PC-3 (cell line): ENCODE data around the gene SUSD4. TPM values are rescaled to one million over a fixed set of nuclear protein-coding genes. Genes with fewer than 3 reads are reported as not detected.

Experiments
- ATAC-seq: fragments of 200-7000 bp; cut with Tn5 transposase; 2 replicates; pipeline ENCODE4 v1.9.1; 2020; ENCODE audit warnings: mild to moderate bottlenecking, moderate library complexity
- Bru-seq: library from RNA; stranded (reverse); fragments of 400-500 nt; gene quantifications from one replicate; lab custom pipeline; 2021; lab: Mats Ljungman, UMichigan
- BruChase-seq, 2 experiments: library from RNA; stranded (reverse); fragments of 400-500 nt; gene quantifications; one replicate each; lab custom pipeline; 2021; lab: Mats Ljungman, UMichigan
- BruUV-seq: library from RNA; stranded (reverse); fragments of 400-500 nt; replicated peaks from 2 replicates; lab custom pipeline; 2021; lab: Mats Ljungman, UMichigan
- CTCF ChIA-PET: fragments of 300-600 bp; sonication (Branson Sonifier 250); formaldehyde crosslinking; loops from one replicate; lab custom pipeline; 2022; ENCODE audit warnings: antibody characterized with exemption; lab: Charles Lee
- POLR2A ChIA-PET: fragments of 300-600 bp; sonication (Branson Sonifier 250); formaldehyde crosslinking; loops from one replicate; lab custom pipeline; 2022; ENCODE audit warnings: antibody characterized with exemption; ENCODE audit not compliant: unreplicated experiment; lab: Charles Lee
- DNase-seq: peaks from one replicate; pipeline ENCODE4 v3.0.0-alpha.2; 2015
- H2AFZ ChIP-seq: fragments of 300-600 bp; sonication (generic); 2 replicates; pipeline ENCODE4 v1.6.0; 2016; ENCODE audit warnings: antibody characterized with exemption, low read length
- H3F3A ChIP-seq: fragments of 300-600 bp; sonication (generic); one replicate; pipeline ENCODE4 v1.6.0; 2017; ENCODE audit warnings: antibody characterized with exemption, low read length, control low read depth, mild to moderate bottlenecking; ENCODE audit not compliant: unreplicated experiment
- H3K27ac ChIP-seq: fragments of 300-600 bp; sonication (generic); 2 replicates; pipeline ENCODE4 v1.5.1; 2016; ENCODE audit warnings: mild to moderate bottlenecking, low read length
- H3K27me3 ChIP-seq: fragments of 300-600 bp; sonication (generic); 2 replicates; pipeline ENCODE4 v1.6.1; 2016; ENCODE audit warnings: low read length, mixed read lengths
- H3K36me3 ChIP-seq: fragments of 300-600 bp; sonication (generic); 2 replicates; pipeline ENCODE4 v1.6.1; 2016; ENCODE audit warnings: low read depth, mixed run types, low read length, mixed read lengths
- H3K4me1 ChIP-seq: fragments of 300-600 bp; sonication (generic); 2 replicates; pipeline ENCODE4 v1.5.1; 2016; ENCODE audit warnings: low read length; ENCODE audit not compliant: insufficient read depth
- H3K4me2 ChIP-seq: fragments of 300-600 bp; sonication (generic); 2 replicates; pipeline ENCODE4 v1.6.0; 2016; ENCODE audit warnings: low read length
- H3K4me3 ChIP-seq: fragments of 300-600 bp; sonication (generic); 2 replicates; pipeline ENCODE4 v1.5.1; 2016; ENCODE audit warnings: mild to moderate bottlenecking, low read length, mixed read lengths
- H3K79me2 ChIP-seq: fragments of 300-600 bp; sonication (generic); 2 replicates; pipeline ENCODE4 v1.6.1; 2017; ENCODE audit warnings: low read length, mixed read lengths
- H3K9ac ChIP-seq: fragments of 300-600 bp; sonication (generic); 2 replicates; pipeline ENCODE4 v1.6.0; 2016; ENCODE audit warnings: mild to moderate bottlenecking, low read length
- H3K9me2 ChIP-seq: fragments of 300-600 bp; sonication (generic); replicated peaks from 2 replicates; pipeline ENCODE4 v1.6.1; 2016; ENCODE audit warnings: mixed run types, low read length, mixed read lengths
- H3K9me3 ChIP-seq: fragments of 300-600 bp; sonication (generic); 2 replicates; pipeline ENCODE4 v1.6.1; 2016; ENCODE audit warnings: low read length, mixed read lengths
- H4K20me1 ChIP-seq: fragments of 300-600 bp; sonication (generic); 2 replicates; pipeline ENCODE4 v1.6.1; 2016; ENCODE audit warnings: low read length, mixed read lengths
- EZH2 ChIP-seq: fragments of 300-600 bp; sonication (generic); IDR thresholded peaks from one replicate; pipeline ENCODE4 v1.6.1; 2017; ENCODE audit warnings: antibody characterized with exemption, mild to moderate bottlenecking, low read length; ENCODE audit not compliant: unreplicated experiment
- EZH2phosphoT487 ChIP-seq: fragments of 300-600 bp; sonication (generic); IDR thresholded peaks from 2 replicates; pipeline ENCODE4 v1.6.1; 2018; ENCODE audit warnings: mild to moderate bottlenecking, antibody characterized with exemption, low read length, borderline replicate concordance
- intact Hi-C: fragments of 100-400 bp; cut with micrococcal nuclease; formaldehyde crosslinking; loops from 2 replicates; pipeline ENCODE4 v1.9.0; 2023
- long read RNA-seq: library from polyadenylated mRNA; unstranded; transcript quantifications from one replicate; pipeline ENCODE4 v2.0.0, GENCODE V29; 2021; ENCODE audit not compliant: unreplicated experiment
- total RNA-seq: library from RNA; depleted of rRNA; stranded (reverse); fragments of >200 nt; gene quantifications from 2 replicates; pipeline ENCODE4 v1.2.3, GENCODE V29; 2014; rRNA removed
- TF ChIP-seq, protein P1 (sequence below): fragments of 300-600 bp; sonication (generic); conservative IDR thresholded peaks from 2 replicates; pipeline ENCODE4 v1.5.1; 2017; ENCODE audit warnings: antibody characterized with exemption, low read depth, mild to moderate bottlenecking, low read length

SUSD4 gene, protein sequence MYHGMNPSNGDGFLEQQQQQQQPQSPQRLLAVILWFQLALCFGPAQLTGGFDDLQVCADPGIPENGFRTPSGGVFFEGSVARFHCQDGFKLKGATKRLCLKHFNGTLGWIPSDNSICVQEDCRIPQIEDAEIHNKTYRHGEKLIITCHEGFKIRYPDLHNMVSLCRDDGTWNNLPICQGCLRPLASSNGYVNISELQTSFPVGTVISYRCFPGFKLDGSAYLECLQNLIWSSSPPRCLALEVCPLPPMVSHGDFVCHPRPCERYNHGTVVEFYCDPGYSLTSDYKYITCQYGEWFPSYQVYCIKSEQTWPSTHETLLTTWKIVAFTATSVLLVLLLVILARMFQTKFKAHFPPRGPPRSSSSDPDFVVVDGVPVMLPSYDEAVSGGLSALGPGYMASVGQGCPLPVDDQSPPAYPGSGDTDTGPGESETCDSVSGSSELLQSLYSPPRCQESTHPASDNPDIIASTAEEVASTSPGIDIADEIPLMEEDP
- total RNA-seq = 1.3 and 5.2 TPM in 2 replicates
- Bru-seq, nascent RNA = percentile 9 among the genes with signal in this experiment
- BruChase-seq, experiment 1, labeled RNA remaining after a 6-hour chase = percentile 6 among the genes with signal in this experiment
- percentile 7 among the genes with signal in this experiment for BruChase-seq, experiment 2, labeled RNA remaining after a 2-hour chase
- long read RNA-seq = 0 reads

DNA sequence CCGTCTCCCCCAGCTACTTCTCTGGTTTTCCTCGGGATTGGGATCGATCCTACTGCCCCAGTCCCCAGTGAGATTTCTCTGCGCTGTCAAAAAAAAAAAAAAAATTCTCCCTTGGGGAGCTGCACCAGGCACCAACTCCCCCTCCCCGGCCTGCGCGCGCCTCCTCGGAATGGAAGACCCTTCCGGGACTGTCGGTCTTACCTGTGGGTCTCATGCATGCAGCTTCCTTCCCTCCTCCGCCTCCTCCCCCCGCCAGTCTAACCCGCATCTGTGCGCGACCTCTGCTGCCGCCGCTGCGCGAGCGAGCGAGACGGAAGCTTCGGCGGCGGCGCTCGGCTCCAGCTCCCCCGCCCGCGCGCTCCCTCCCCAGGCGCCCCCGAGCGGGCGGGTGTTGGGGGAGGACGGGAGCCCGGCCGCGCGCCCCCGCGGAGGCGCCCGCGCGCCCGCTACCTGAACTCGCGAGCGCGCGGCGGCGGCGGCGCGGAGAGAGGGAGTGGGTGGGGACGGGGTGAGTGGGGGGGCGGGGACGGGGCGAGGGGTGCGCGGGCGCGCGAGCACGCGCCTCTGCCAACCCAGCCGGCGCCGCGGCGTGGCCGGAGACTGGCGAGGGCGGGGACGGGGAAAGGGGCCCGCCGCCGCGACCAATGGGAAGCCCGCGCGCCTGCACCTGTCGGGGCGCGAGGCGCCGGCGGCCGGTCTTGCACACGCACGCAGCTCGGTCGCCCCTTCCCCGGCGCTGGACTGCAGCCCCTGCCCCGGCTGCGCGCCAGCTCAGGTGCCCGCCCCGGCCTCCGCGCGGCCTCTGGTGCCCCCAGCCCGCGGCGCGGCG lies at the start of gene SUSD4:
TSS of gene SUSD4 (minus strand) at position 321 of the 829 bp plus-strand sequence. CDS start 751 bp downstream, outside the sequence.
- POLR2A ChIA-PET = no interaction called here
- Histone ChIP-seq H3K36me3 (no peaks in the 10 kb centered on the region), H2AFZ (peak within 1 kb of the TSS; percentile 72), H3K9me2 (no peaks in the 10 kb centered on the region), H4K20me1 (no peaks in the 10 kb centered on the region), H3K4me3 (peak within 1 kb of the TSS; percentile 74), H3F3A (no peaks in the 10 kb centered on the region), H3K79me2 (no peaks in the 10 kb centered on the region), H3K27me3 (peaks cover 66% of the 10 kb centered on the region), H3K4me1 (peaks cover 13% of the 10 kb centered on the region), H3K9me3 (no peaks in the 10 kb centered on the region), H3K4me2 (peak within 1 kb of the TSS; percentile 96), H3K27ac (no peak within 1 kb of the TSS), H3K9ac (no peak within 1 kb of the TSS)
- peak; percentile 21 for DNase-seq
- BruUV-seq = no TSS peak
- intact Hi-C loops = no loop called here
- TF ChIP-seq EZH2phosphoT487 (no peak), EZH2 (no peak)
- TF ChIP-seq, protein P1, sequence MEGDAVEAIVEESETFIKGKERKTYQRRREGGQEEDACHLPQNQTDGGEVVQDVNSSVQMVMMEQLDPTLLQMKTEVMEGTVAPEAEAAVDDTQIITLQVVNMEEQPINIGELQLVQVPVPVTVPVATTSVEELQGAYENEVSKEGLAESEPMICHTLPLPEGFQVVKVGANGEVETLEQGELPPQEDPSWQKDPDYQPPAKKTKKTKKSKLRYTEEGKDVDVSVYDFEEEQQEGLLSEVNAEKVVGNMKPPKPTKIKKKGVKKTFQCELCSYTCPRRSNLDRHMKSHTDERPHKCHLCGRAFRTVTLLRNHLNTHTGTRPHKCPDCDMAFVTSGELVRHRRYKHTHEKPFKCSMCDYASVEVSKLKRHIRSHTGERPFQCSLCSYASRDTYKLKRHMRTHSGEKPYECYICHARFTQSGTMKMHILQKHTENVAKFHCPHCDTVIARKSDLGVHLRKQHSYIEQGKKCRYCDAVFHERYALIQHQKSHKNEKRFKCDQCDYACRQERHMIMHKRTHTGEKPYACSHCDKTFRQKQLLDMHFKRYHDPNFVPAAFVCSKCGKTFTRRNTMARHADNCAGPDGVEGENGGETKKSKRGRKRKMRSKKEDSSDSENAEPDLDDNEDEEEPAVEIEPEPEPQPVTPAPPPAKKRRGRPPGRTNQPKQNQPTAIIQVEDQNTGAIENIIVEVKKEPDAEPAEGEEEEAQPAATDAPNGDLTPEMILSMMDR = no peak
- CTCF ChIA-PET = interaction anchor here (0.7 to 1.1 kb wide), 2 partner anchors 11 to 230 kb away, joined by 5 to 8 read pairs; no protein-coding TSS in a partner anchor
- ATAC-seq = peak; percentile 62

DNA sequence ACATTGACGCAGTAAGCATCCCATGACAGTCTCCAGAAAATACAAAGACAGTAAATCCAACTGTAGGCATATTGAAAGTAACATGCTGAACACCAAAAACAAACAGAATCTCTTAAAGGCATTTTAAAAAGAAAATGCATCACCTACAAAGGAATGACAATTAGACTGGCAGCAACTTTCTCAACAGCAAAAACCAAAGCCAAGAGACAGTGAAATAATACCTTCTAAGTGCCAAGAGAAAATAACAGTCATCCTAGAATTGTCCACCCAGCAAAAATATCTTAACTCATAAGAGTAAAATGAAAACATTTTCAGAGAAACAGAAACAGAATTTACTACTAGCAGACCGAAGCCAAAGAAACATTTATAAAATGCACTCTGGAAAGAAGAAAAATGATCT lies 49.2 kb upstream of the SUSD4 start:
- H3K79me2 ChIP-seq = no peaks in the 10 kb centered on the region
- H4K20me1 ChIP-seq = no peaks in the 10 kb centered on the region
- CTCF ChIA-PET = no interaction called here
- POLR2A ChIA-PET = no interaction called here
- no peaks in the 10 kb centered on the region for H3K9me2 ChIP-seq
- ATAC-seq = no peak
- H3K4me3 ChIP-seq = no peak overlapping the region
- TF ChIP-seq, protein P1 = no peak
- TF ChIP-seq EZH2 (no peak), EZH2phosphoT487 (no peak)
- H3K27me3 ChIP-seq = peaks cover 72% of the 10 kb centered on the region
- no peaks in the 10 kb centered on the region for H3K4me1 ChIP-seq
- no peaks in the 10 kb centered on the region for H3F3A ChIP-seq
- no peaks in the 10 kb centered on the region for H3K36me3 ChIP-seq
- DNase-seq = no peak
- no peaks in the 10 kb centered on the region for H3K9me3 ChIP-seq
- no peak overlapping the region for H3K9ac ChIP-seq
- intact Hi-C loops = no loop called here
- H2AFZ ChIP-seq = no peak overlapping the region
- H3K4me2 ChIP-seq = no peak overlapping the region
- H3K27ac ChIP-seq = no peak overlapping the region
- no TSS peak for BruUV-seq
